Measurements from ENCODE around the gene PLA2G5.

PLA2G5 gene

GRCh38 chr1:20031836-20032235, 38.2 kb upstream of the PLA2G5 start:
- Mint-ChIP-seq H3K4me3 (no peak overlapping the region), H3K4me1 (peaks cover 9% of the 10 kb centered on the region), H3K27ac (no peak overlapping the region), H3K27me3 (ENCODE audit: low read depth, poor library complexity) (peaks cover 10% of the 10 kb centered on the region), H3K36me3 (ENCODE audit: low read depth) (no peaks in the 10 kb centered on the region), H3K9me3 (peaks cover 31% of the 10 kb centered on the region)
- no peak for DNase-seq
- no peak for TF ChIP-seq CTCF (IDR thresholded peaks at IDR 0.05)

DNA sequence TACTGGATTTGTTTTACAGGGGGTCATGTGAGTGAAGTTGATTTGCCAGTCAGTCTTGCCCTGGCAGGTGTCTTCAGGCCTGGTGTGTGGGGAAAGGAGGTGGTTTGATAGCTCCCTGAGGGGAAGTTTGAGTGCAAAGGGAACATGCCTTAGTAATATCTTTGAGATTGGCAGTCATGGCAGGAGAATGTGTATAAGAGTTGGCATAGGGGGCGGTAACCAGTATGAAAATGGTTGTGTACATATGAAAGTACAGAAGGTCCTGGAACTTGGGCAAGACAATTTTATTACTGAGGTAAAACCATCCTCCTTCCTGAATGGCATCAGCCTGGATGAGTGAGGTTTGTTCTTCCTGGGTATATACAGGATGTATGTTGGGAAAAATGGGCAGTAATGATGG, 37.6 kb upstream of the PLA2G5 start:
- no peak for DNase-seq
- peaks cover 6% of the 10 kb centered on the region for H3K27me3 Mint-ChIP-seq (ENCODE audit: low read depth, poor library complexity)
- H3K36me3 Mint-ChIP-seq (ENCODE audit: low read depth): no peaks in the 10 kb centered on the region
- peaks cover 9% of the 10 kb centered on the region for H3K4me1 Mint-ChIP-seq
- no peak overlapping the region for H3K27ac Mint-ChIP-seq
- no peak overlapping the region for H3K4me3 Mint-ChIP-seq
- no peak for TF ChIP-seq CTCF (IDR thresholded peaks at IDR 0.05)
- H3K9me3 Mint-ChIP-seq: peaks cover 34% of the 10 kb centered on the region

GRCh38 chr1:20033420-20033819, 36.6 kb upstream of the PLA2G5 start:
- H3K27me3 Mint-ChIP-seq (ENCODE audit: low read depth, poor library complexity): peaks cover 6% of the 10 kb centered on the region
- no peak for DNase-seq
- no peaks in the 10 kb centered on the region for H3K36me3 Mint-ChIP-seq (ENCODE audit: low read depth)
- no peak overlapping the region for H3K27ac Mint-ChIP-seq
- H3K4me1 Mint-ChIP-seq: peaks cover 9% of the 10 kb centered on the region
- TF ChIP-seq CTCF (IDR thresholded peaks at IDR 0.05): no peak
- no peak overlapping the region for H3K4me3 Mint-ChIP-seq
- H3K9me3 Mint-ChIP-seq: peaks cover 36% of the 10 kb centered on the region

GRCh38 chr1:20035114-20035513, 34.9 kb upstream of the PLA2G5 start:
- no peak for DNase-seq
- no peak overlapping the region for H3K4me3 Mint-ChIP-seq
- peaks cover 4% of the 10 kb centered on the region for H3K27me3 Mint-ChIP-seq (ENCODE audit: low read depth, poor library complexity)
- peaks cover 4% of the 10 kb centered on the region for H3K4me1 Mint-ChIP-seq
- H3K27ac Mint-ChIP-seq: no peak overlapping the region
- no peaks in the 10 kb centered on the region for H3K36me3 Mint-ChIP-seq (ENCODE audit: low read depth)
- TF ChIP-seq CTCF (IDR thresholded peaks at IDR 0.05): no peak
- peaks cover 37% of the 10 kb centered on the region for H3K9me3 Mint-ChIP-seq

GRCh38 chr1:20037877-20038276, 32.1 kb upstream of the PLA2G5 start:
- Mint-ChIP-seq H3K27me3 (ENCODE audit: low read depth, poor library complexity) (peaks cover 4% of the 10 kb centered on the region), H3K4me3 (no peak overlapping the region), H3K27ac (no peak overlapping the region), H3K4me1 (no peaks in the 10 kb centered on the region), H3K36me3 (ENCODE audit: low read depth) (no peaks in the 10 kb centered on the region), H3K9me3 (peaks cover 37% of the 10 kb centered on the region)
- no peak for TF ChIP-seq CTCF (IDR thresholded peaks at IDR 0.05)
- DNase-seq: no peak

DNA sequence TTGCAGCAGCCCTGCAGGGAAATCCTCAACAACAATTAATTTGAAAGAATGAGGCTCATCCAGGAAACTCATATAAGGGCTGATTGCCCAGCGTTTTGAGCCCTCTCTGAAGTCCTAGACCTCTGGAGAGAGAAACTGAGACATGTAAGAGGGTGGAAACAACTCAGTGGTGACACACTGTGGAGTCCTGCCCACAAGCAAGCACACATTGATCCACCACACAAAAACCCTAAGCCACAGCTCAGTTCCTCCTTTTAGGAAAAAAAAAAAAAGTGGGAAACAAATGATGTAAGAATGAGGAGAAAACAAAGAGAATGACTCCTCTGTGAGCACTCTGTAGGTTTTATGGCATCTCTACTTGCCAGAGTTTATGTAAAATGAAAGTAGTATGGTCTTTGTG, 22.9 kb upstream of the PLA2G5 start:
- H3K4me1 Mint-ChIP-seq: no peaks in the 10 kb centered on the region
- no peak for DNase-seq
- no peak for TF ChIP-seq CTCF (IDR thresholded peaks at IDR 0.05)
- no peak overlapping the region for H3K27ac Mint-ChIP-seq
- H3K4me3 Mint-ChIP-seq: no peak overlapping the region
- H3K9me3 Mint-ChIP-seq: peaks cover 49% of the 10 kb centered on the region
- H3K36me3 Mint-ChIP-seq (ENCODE audit: low read depth): peaks cover 9% of the 10 kb centered on the region
- H3K27me3 Mint-ChIP-seq (ENCODE audit: low read depth, poor library complexity): no peaks in the 10 kb centered on the region

Data from nephron progenitor cell (in vitro differentiated cells).